Adrenal gland (tissue), 12 donors: ENCODE data around the gene SHMT2. TPM values are rescaled to one million over a fixed set of nuclear protein-coding genes. Genes with fewer than 3 reads are reported as not detected.

Experiments used
- DNase-seq, 7 donors: peaks; one replicate each; pipeline ENCODE4 v3.0.0-alpha.2; 2019 to 2020
- H3K27ac ChIP-seq, 5 donors: fragments of 200-600 bp; sonication (generic) in 4 of 5; 1 replicate in 3 of 5; 2 replicates in 2 of 5; pipeline versions ENCODE4 v1.5.1 to v1.8.0; 2016 to 2020; ENCODE audit warnings: mild to moderate bottlenecking in 1 of 5
- H3K27me3 ChIP-seq: fragments of 200-600 bp; 2 replicates; pipeline ENCODE4 v1.8.0; 2021
- H3K36me3 ChIP-seq, 2 donors: fragments of 200-600 bp; replicated peaks in 1 of 2; 1 replicate in 1 of 2; 2 replicates in 1 of 2; pipeline versions ENCODE4 v1.5.1 to v1.8.0; 2018 to 2022
- H3K4me1 ChIP-seq, 2 donors: fragments of 200-600 bp; replicated peaks in 1 of 2; 1 replicate in 1 of 2; 2 replicates in 1 of 2; pipeline versions ENCODE4 v1.5.1 to v1.8.0; 2018 to 2021
- H3K4me3 ChIP-seq, 4 donors: fragments of 200-600 bp; sonication (generic) in 3 of 4; one replicate each; pipeline ENCODE4 v1.5.1; 2016 to 2018
- H3K9me3 ChIP-seq, 3 donors: fragments of 200-600 bp; sonication (generic) in 1 of 3; replicated peaks in 1 of 3; 1 replicate in 2 of 3; 2 replicates in 1 of 3; pipeline versions ENCODE4 v1.5.1 to v1.8.0; 2016 to 2021
- POLR2A ChIP-seq, 2 donors: fragments of 450-650 bp; IDR thresholded peaks; one replicate each; pipeline ENCODE4 v1.6.1; 2017; ENCODE audit warnings: antibody characterized with exemption in 2 of 2, mild to moderate bottlenecking in 2 of 2, moderate library complexity in 1 of 2
- WGBS, 4 donors: extraction: QIAGEN DNeasy Blood & Tissue Kit in 2 of 4; methylation state at CpG; one replicate each; pipeline versions ENCODE4 v1.1.5 to v1.1.7; 2013 to 2017; 5-methylcytosine and 5-hydroxymethylcytosine counted together
- intact Hi-C, 2 donors: fragments of 100-400 bp; cut with DNase I; formaldehyde crosslinking; loops; one replicate each; pipeline versions ENCODE4 v1.14.1 to v1.15.0; 2022 to 2023
- polyA plus RNA-seq, 3 donors: library from polyadenylated mRNA; stranded (reverse); fragments of 200-250 nt in 2 of 3; fragments of 350-450 nt in 1 of 3; fragmentation: Illumina TruSeq in 1 of 3; extraction: RNeasy Lipid Tissue Mini Kit (QIAGEN cat#74804) in 1 of 3; gene quantifications; one replicate each; pipeline ENCODE4 v1.2.3, GENCODE V29; 2013 to 2014
- total RNA-seq, 9 donors: library from RNA; depleted of rRNA in 4 of 9; stranded (reverse); fragments of >200 nt in 4 of 9; fragments of 120-200 nt in 1 of 9; fragmentation: NEBNext Ultra II Directional in 1 of 9; extraction: Animal tissue kit (Norgen Biotek cat#: 25700) in 1 of 9; gene quantifications; one replicate each; pipeline versions ENCODE4 v1.1.0 to v1.2.4, GENCODE V29; 2013 to 2023
- TF ChIP-seq, protein P1 (sequence below), 6 experiments: fragments of 450-650 bp in 4 of 6; fragments of 200-600 bp in 2 of 6; sonication (generic) in 1 of 6; IDR thresholded peaks; 1 replicate in 5 of 6; 2 replicates in 1 of 6; pipeline versions ENCODE4 v1.5.1 to v1.8.0; 2016 to 2021; ENCODE audit warnings: antibody characterized with exemption in 6 of 6, mild to moderate bottlenecking in 2 of 6, moderate library complexity in 1 of 6
- donor health status: healthy with polysubstance abuse.
- donor health status: Bipolar disorder and iron deficiency.
- donor health status: DM: yes; HTN: yes; CAD: no.
- donor health status: DM: no; HTN: no; CAD: no.
- donor health status: DM: no; HTN: no; CAD: no.
- donor health status: DM: yes; HTN: yes; CAD: no.

SHMT2 gene
- total and polyA plus RNA-seq, 12 donors = 25.2 to 94.7 (median 65.0) TPM

- DNase-seq = no peak
- intact Hi-C loops = no loop called here
- WGBS, 4 donors = 65 to 74% (median 70%) methylated on average over 9 to 10 of the region's 10 CpGs
- H3K27me3 ChIP-seq = peaks cover 17% of the 10 kb centered on the region
- H3K4me3 ChIP-seq = peak overlapping the region in 2 of 4 donors; percentile 33 to 58
- H3K9me3 ChIP-seq = no peaks in the 10 kb centered on the region
- peak overlapping the region in 3 of 5 donors; percentile 44 to 87 (median 84) for H3K27ac ChIP-seq
- TF ChIP-seq POLR2A (IDR thresholded peaks at IDR 0.05) = no peak
- TF ChIP-seq, protein P1, sequence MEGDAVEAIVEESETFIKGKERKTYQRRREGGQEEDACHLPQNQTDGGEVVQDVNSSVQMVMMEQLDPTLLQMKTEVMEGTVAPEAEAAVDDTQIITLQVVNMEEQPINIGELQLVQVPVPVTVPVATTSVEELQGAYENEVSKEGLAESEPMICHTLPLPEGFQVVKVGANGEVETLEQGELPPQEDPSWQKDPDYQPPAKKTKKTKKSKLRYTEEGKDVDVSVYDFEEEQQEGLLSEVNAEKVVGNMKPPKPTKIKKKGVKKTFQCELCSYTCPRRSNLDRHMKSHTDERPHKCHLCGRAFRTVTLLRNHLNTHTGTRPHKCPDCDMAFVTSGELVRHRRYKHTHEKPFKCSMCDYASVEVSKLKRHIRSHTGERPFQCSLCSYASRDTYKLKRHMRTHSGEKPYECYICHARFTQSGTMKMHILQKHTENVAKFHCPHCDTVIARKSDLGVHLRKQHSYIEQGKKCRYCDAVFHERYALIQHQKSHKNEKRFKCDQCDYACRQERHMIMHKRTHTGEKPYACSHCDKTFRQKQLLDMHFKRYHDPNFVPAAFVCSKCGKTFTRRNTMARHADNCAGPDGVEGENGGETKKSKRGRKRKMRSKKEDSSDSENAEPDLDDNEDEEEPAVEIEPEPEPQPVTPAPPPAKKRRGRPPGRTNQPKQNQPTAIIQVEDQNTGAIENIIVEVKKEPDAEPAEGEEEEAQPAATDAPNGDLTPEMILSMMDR (IDR thresholded peaks at IDR 0.05) = no peak
- peaks cover 0 to 30% of the 10 kb centered on the region in 2 donors for H3K36me3 ChIP-seq
- peaks cover 9 to 12% of the 10 kb centered on the region in 2 donors for H3K4me1 ChIP-seq
Measured at GRCh38 chr12:57230381-57231155, 1.1 kb downstream of the SHMT2 start.

- intact Hi-C loops = no loop called here
- Histone ChIP-seq H3K9me3 (no peaks in the 10 kb centered on the region), H3K4me1 (peaks cover 9 to 12% of the 10 kb centered on the region in 2 donors), H3K4me3 (no peak overlapping the region), H3K36me3 (peaks cover 0 to 30% of the 10 kb centered on the region in 2 donors), H3K27ac (no peak overlapping the region), H3K27me3 (peaks cover 11% of the 10 kb centered on the region)
- WGBS, 4 donors = 93 to 99% (median 94%) methylated on average over 6 to 13 of the region's 13 CpGs
- no peak for DNase-seq
- TF ChIP-seq POLR2A (IDR thresholded peaks at IDR 0.05) = no peak
- TF ChIP-seq, protein P1 (IDR thresholded peaks at IDR 0.05) = no peak
Measured at GRCh38 chr12:57231276-57232021, 1.9 kb downstream of the SHMT2 start.

- DNase-seq = no peak
- Histone ChIP-seq H3K36me3 (peaks cover 0 to 30% of the 10 kb centered on the region in 2 donors), H3K9me3 (no peaks in the 10 kb centered on the region), H3K4me3 (no peak overlapping the region), H3K27me3 (peaks cover 3% of the 10 kb centered on the region), H3K27ac (no peak overlapping the region), H3K4me1 (peaks cover 9 to 12% of the 10 kb centered on the region in 2 donors)
- TF ChIP-seq POLR2A (IDR thresholded peaks at IDR 0.05) = no peak
- 87 to 96% (median 92%) methylated on average over 13 to 19 of the region's 19 CpGs for WGBS, 4 donors
- intact Hi-C loops = no loop called here
Measured at GRCh38 chr12:57232156-57232756, 2.7 kb downstream of the SHMT2 start.

DNA sequence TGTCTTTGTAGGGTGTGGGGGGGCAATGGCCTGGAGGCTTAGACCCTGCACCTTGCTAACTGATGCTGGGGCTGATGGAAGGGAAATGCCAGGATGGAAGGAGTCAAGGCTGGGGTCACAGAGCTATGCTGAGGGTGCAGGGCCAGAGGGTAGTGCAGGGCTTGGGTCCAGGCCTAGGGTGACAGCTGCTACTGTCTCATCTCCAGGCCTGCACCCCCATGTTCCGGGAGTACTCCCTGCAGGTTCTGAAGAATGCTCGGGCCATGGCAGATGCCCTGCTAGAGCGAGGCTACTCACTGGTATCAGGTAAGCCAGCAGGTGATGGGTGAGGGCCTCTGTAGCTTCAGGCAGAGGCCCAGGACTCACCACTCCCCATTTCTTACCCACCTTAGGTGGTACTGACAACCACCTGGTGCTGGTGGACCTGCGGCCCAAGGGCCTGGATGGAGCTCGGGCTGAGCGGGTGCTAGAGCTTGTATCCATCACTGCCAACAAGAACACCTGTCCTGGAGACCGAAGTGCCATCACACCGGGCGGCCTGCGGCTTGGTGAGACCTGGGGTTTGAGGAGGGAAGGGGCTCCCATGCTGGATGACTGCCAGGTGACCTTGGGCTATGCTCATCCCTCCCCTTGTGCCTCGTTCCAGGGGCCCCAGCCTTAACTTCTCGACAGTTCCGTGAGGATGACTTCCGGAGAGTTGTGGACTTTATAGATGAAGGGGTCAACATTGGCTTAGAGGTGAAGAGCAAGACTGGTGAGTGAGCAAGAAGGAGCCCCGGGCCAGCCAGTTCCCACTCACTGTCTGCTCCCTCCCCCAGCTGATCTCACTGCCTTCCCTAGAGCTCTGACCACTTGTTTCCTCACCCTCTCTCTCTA lies 4.1 kb downstream of the SHMT2 start:
- 81 to 91% (median 89%) methylated on average over 7 to 15 of the region's 15 CpGs for whole genome bisulfite sequencing, 4 donors
- peaks cover 9 to 21% of the 10 kb centered on the region in 2 donors for H3K4me1 ChIP-seq
- peaks cover 13% of the 10 kb centered on the region for H3K27me3 ChIP-seq
- no peak for DNase-seq
- no peak for TF ChIP-seq POLR2A (IDR thresholded peaks at IDR 0.05)
- TF ChIP-seq, protein P1 (IDR thresholded peaks at IDR 0.05) = no peak
- H3K27ac ChIP-seq = peak overlapping the region in 1 of 5 donors; percentile 0
- H3K9me3 ChIP-seq = no peaks in the 10 kb centered on the region
- no peak overlapping the region for H3K4me3 ChIP-seq
- H3K36me3 ChIP-seq = peaks cover 0 to 30% of the 10 kb centered on the region in 2 donors
- intact Hi-C loops = no loop called here
